Caco-2 (cell line): ENCODE measurements around the gene VAV2. TPM values are rescaled to one million over a fixed set of nuclear protein-coding genes. Genes with fewer than 3 reads are reported as not detected.

Experiments
- BruUV-seq: library from RNA; stranded (reverse); fragments of 400-500 nt; replicated peaks from 2 replicates; lab custom pipeline; 2021; lab: Mats Ljungman, UMichigan
- CTCF ChIA-PET: fragments of 300-600 bp; sonication (Branson Sonifier 250); formaldehyde crosslinking; loops from one replicate; lab custom pipeline; 2022; ENCODE audit warnings: antibody characterized with exemption; lab: Charles Lee
- POLR2A ChIA-PET: fragments of 300-600 bp; sonication (Branson Sonifier 250); formaldehyde crosslinking; loops from one replicate; lab custom pipeline; 2022; ENCODE audit warnings: antibody characterized with exemption; lab: Charles Lee
- DNase-seq, 2 experiments: peaks; one replicate each; pipeline versions ENCODE4 v3.0.0 to v3.0.0-alpha.2; 2020 to 2022
- H3K27me3 ChIP-seq: replicated peaks from 2 replicates; pipeline ENCODE4 v1.6.0; 2011; ENCODE audit warnings: low read length; ENCODE audit not compliant: control insufficient read depth, insufficient read depth
- H3K36me3 ChIP-seq: 2 replicates; pipeline ENCODE4 v1.5.1; 2011; ENCODE audit warnings: low read length; ENCODE audit not compliant: control insufficient read depth, insufficient read depth
- H3K4me1 ChIP-seq: fragments of 250-450 bp; sonication (Bioruptor Pico); 2 replicates; pipeline ENCODE4 v1.5.1; 2020; ENCODE audit warnings: mild to moderate bottlenecking
- H3K4me3 ChIP-seq: 2 replicates; pipeline ENCODE4 v1.5.1; 2011; ENCODE audit warnings: low read depth, mild to moderate bottlenecking, control low read depth, low read length
- H3K9me3 ChIP-seq: fragments of 250-450 bp; sonication (Bioruptor Pico); 2 replicates; pipeline ENCODE4 v1.5.1; 2020; ENCODE audit warnings: mild to moderate bottlenecking, moderate library complexity
- H3K27ac Mint-ChIP-seq: one replicate; pipeline ENCODE4 v1.8.0; 2022; ENCODE audit warnings: mixed read lengths; ENCODE audit not compliant: unreplicated experiment
- H3K27me3 Mint-ChIP-seq: one replicate; pipeline ENCODE4 v1.8.0; 2022; ENCODE audit warnings: mixed read lengths; ENCODE audit not compliant: insufficient read depth, unreplicated experiment
- H3K36me3 Mint-ChIP-seq: one replicate; pipeline ENCODE4 v1.8.0; 2022; ENCODE audit warnings: mild to moderate bottlenecking, mixed read lengths; ENCODE audit not compliant: insufficient read depth, unreplicated experiment
- H3K4me1 Mint-ChIP-seq: one replicate; pipeline ENCODE4 v1.8.0; 2022; ENCODE audit warnings: low read depth, mixed read lengths; ENCODE audit not compliant: unreplicated experiment
- H3K4me3 Mint-ChIP-seq: one replicate; pipeline ENCODE4 v1.8.0; 2022; ENCODE audit warnings: mild to moderate bottlenecking, moderate library complexity, mixed read lengths; ENCODE audit not compliant: unreplicated experiment
- H3K9me3 Mint-ChIP-seq: one replicate; pipeline ENCODE4 v1.8.0; 2022; ENCODE audit warnings: mixed read lengths; ENCODE audit not compliant: unreplicated experiment
- CTCF ChIP-seq, 2 experiments: fragments of 200-600 bp in 1 of 2; IDR thresholded peaks; 1 replicate in 1 of 2; 2 replicates in 1 of 2; pipeline versions ENCODE4 v1.5.1 to v1.8.0; 2011 to 2022; ENCODE audit warnings: antibody characterized with exemption in 1 of 2, control low read depth in 1 of 2, inconsistent platforms in 1 of 2, low read depth in 1 of 2, low read length in 1 of 2, mild to moderate bottlenecking in 1 of 2, moderate library complexity in 1 of 2; ENCODE audit not compliant: insufficient read depth in 1 of 2, severe bottlenecking in 1 of 2, unreplicated experiment in 1 of 2
- intact Hi-C: fragments of 100-400 bp; cut with micrococcal nuclease; formaldehyde crosslinking; loops from one replicate; pipeline ENCODE4 v1.10.0; 2022; ENCODE audit not compliant: unreplicated experiment
- total RNA-seq: library from RNA; stranded (reverse); gene quantifications from 2 replicates; pipeline ENCODE4 v1.2.3, GENCODE V29; 2022

VAV2 gene
- total RNA-seq, 1 experiment from 2014 or later, result 55.3 TPM

- intact Hi-C loops, result no loop called here
- BruUV-seq, result no TSS peak
- no peaks in the 10 kb centered on the region for H3K4me1 ChIP-seq
- Mint-ChIP-seq H3K36me3 (peaks cover 66% of the 10 kb centered on the region), H3K9me3 (no peaks in the 10 kb centered on the region), H3K27ac (no peak overlapping the region), H3K4me1 (no peaks in the 10 kb centered on the region), H3K4me3 (no peak overlapping the region), H3K27me3 (no peaks in the 10 kb centered on the region)
- H3K4me3 ChIP-seq, result no peak overlapping the region
- H3K9me3 ChIP-seq, result no peaks in the 10 kb centered on the region
- no peaks in the 10 kb centered on the region for H3K27me3 ChIP-seq
- POLR2A ChIA-PET, result no interaction called here
- CTCF ChIA-PET, result no interaction called here
- no peak for DNase-seq
- no peaks in the 10 kb centered on the region; the same call in 1 of the 2 replicates for H3K36me3 ChIP-seq
- no peak for TF ChIP-seq CTCF (IDR thresholded peaks at IDR 0.05; ENCODE audit: insufficient read depth in 1 of 2, low read depth in 1 of 2, low read length in 1 of 2, severe bottlenecking in 1 of 2, unreplicated experiment in 1 of 2)
Observed at GRCh38 chr9:133826289-133827085, 165.6 kb downstream of the VAV2 start.

DNA sequence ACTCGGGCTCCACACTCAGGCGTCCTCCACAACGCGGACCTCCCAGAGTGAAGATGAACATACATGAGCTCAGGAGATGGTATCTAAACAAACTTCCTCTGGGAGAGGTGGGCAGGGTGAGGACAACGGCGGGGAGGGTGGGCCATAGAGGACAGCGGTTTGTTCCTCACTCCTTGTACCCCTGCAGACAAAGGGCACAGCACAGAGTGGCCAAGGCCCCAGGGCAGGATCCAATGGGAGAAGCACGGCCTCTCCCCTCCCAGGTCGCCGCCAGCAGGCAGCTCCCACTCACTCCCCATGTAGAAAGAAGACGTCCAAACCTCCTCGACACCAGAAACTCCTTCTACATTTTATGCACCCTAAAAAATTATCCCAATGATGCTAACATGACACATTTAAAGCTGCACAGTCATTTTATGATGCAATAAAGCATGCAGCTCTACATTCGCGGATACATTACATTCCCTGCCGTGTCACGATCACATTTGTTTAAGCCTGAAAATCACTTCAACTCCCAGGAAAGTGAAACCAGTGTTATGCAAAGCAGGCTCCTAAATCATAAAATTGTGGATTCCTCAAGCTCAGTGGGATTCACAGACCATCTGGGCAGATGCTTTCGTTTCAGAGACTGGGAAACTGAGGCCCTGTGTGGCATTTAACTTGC, 166.4 kb downstream of the VAV2 start:
- intact Hi-C loops, result no loop called here
- no peaks in the 10 kb centered on the region for H3K9me3 ChIP-seq
- DNase-seq, result no peak
- H3K27me3 ChIP-seq, result no peaks in the 10 kb centered on the region
- Mint-ChIP-seq H3K27me3 (no peaks in the 10 kb centered on the region), H3K36me3 (peaks cover 68% of the 10 kb centered on the region), H3K27ac (no peak overlapping the region), H3K4me3 (no peak overlapping the region), H3K4me1 (no peaks in the 10 kb centered on the region), H3K9me3 (no peaks in the 10 kb centered on the region)
- H3K4me3 ChIP-seq, result no peak overlapping the region
- POLR2A ChIA-PET, result no interaction called here
- CTCF ChIA-PET, result no interaction called here
- no TSS peak for BruUV-seq
- H3K36me3 ChIP-seq, result no peaks in the 10 kb centered on the region; the same call in 1 of the 2 replicates
- no peaks in the 10 kb centered on the region for H3K4me1 ChIP-seq
- no peak for TF ChIP-seq CTCF (IDR thresholded peaks at IDR 0.05; ENCODE audit: insufficient read depth in 1 of 2, low read depth in 1 of 2, low read length in 1 of 2, severe bottlenecking in 1 of 2, unreplicated experiment in 1 of 2)

- Histone ChIP-seq H3K4me1 (no peaks in the 10 kb centered on the region), H3K9me3 (no peaks in the 10 kb centered on the region), H3K4me3 (no peak overlapping the region), H3K27me3 (no peaks in the 10 kb centered on the region), H3K36me3 (no peaks in the 10 kb centered on the region; the same call in 1 of the 2 replicates)
- ChIA-PET CTCF (no interaction called here), POLR2A (no interaction called here)
- intact Hi-C loops, result no loop called here
- Mint-ChIP-seq H3K4me1 (no peaks in the 10 kb centered on the region), H3K27ac (no peak overlapping the region), H3K4me3 (no peak overlapping the region), H3K36me3 (peaks cover 69% of the 10 kb centered on the region), H3K9me3 (no peaks in the 10 kb centered on the region), H3K27me3 (no peaks in the 10 kb centered on the region)
- TF ChIP-seq CTCF (IDR thresholded peaks at IDR 0.05; ENCODE audit: insufficient read depth in 1 of 2, low read depth in 1 of 2, low read length in 1 of 2, severe bottlenecking in 1 of 2, unreplicated experiment in 1 of 2), result no peak
- DNase-seq, result no peak
- no TSS peak for BruUV-seq
Observed at GRCh38 chr9:133824802-133825186, 167.3 kb downstream of the VAV2 start.
